ENCODE results near the gene LGALS13. TPM values are rescaled to one million over a fixed set of nuclear protein-coding genes. Genes with fewer than 3 reads are reported as not detected.

LGALS13 gene
- total RNA-seq, 1 experiment from 2014 or later: not detected

GRCh38 chr19:39631626-39632025, 29.3 kb downstream of the LGALS13 start:
- Histone ChIP-seq H3K27ac (ENCODE audit: insufficient read length, low read depth, low read length) (no peak overlapping the region), H3K4ac (ENCODE audit: low read depth, low read length) (no peak overlapping the region), H4K5ac (ENCODE audit: insufficient read length, low read depth, low read length) (no peak overlapping the region), H2BK120ac (ENCODE audit: low read depth, low read length, poor library complexity, severe bottlenecking) (no peak overlapping the region), H3K23me2 (ENCODE audit: insufficient read length, low read depth, low read length, poor library complexity, severe bottlenecking) (no peaks in the 10 kb centered on the region), H3K56ac (ENCODE audit: insufficient read length, low read depth, low read length) (no peak overlapping the region), H2BK15ac (ENCODE audit: low read depth, low read length) (no peak overlapping the region), H3K14ac (ENCODE audit: insufficient read depth, low read length) (no peak overlapping the region), H3K4me2 (ENCODE audit: insufficient read depth, insufficient read length, low read length) (no peak overlapping the region), H3K9ac (ENCODE audit: extremely low read depth, insufficient read length, low read length) (no peak overlapping the region), H4K8ac (replicated peaks; ENCODE audit: insufficient read length, low read depth, low read length) (no peak overlapping the region), H4K20me1 (ENCODE audit: control insufficient read depth, insufficient read depth, insufficient read length) (no peaks in the 10 kb centered on the region), H2AFZ (ENCODE audit: low read length) (no peak overlapping the region), H3K27me3 (ENCODE audit: insufficient read depth, low read length) (no peaks in the 10 kb centered on the region), H3K23ac (ENCODE audit: insufficient read length, low read depth, low read length) (no peak overlapping the region), H4K91ac (ENCODE audit: insufficient read length, low read depth, low read length) (no peak overlapping the region), H2AK5ac (ENCODE audit: insufficient read length, low read length) (no peak overlapping the region), H3K4me1 (ENCODE audit: insufficient read depth, low read length) (peaks cover 2% of the 10 kb centered on the region; the same call in 1 of the 2 replicates), H3K79me2 (ENCODE audit: insufficient read depth, low read length) (no peaks in the 10 kb centered on the region), H2BK20ac (ENCODE audit: low read depth, low read length, poor library complexity, severe bottlenecking) (no peak overlapping the region), H2BK12ac (ENCODE audit: insufficient read length, low read depth, low read length) (no peak overlapping the region), H3K79me1 (ENCODE audit: insufficient read depth, low read depth, low read length, poor library complexity, severe bottlenecking) (no peaks in the 10 kb centered on the region), H3K18ac (ENCODE audit: insufficient read length, low read depth, low read length) (no peak overlapping the region), H3T11ph (ENCODE audit: low read length) (no peak overlapping the region), H3K9me3 (ENCODE audit: control insufficient read depth, low read depth, low read length) (no peaks in the 10 kb centered on the region), H2BK5ac (ENCODE audit: insufficient read length, low read length) (no peak overlapping the region)
- Mint-ChIP-seq H3K36me3 (ENCODE audit: insufficient read depth in 1 of 3, low read depth in 3 of 3) (no peaks in the 10 kb centered on the region), H3K27me3 (ENCODE audit: low read depth) (peaks cover 25% of the 10 kb centered on the region), H3K9me3 (peaks cover 5 to 6% of the 10 kb centered on the region in 2 experiments; a peak in 3 of 5 replicates), H3K27ac (no peak overlapping the region), H3K4me3 (no peak overlapping the region), H3K4me1 (peaks cover 3 to 8% of the 10 kb centered on the region in 2 experiments; a peak in 2 of 4 replicates)
- no CpG with 5 or more reads among the region's 6 CpGs for WGBS (ENCODE audit: extremely low coverage, insufficient read length, low lambda C conversion rate)
- no peak for TF ChIP-seq CTCF (conservative IDR thresholded peaks at IDR 0.05)
- DNase-seq: no peak
